ENCODE results near the gene PHF3.

The PHF3 gene

DNA sequence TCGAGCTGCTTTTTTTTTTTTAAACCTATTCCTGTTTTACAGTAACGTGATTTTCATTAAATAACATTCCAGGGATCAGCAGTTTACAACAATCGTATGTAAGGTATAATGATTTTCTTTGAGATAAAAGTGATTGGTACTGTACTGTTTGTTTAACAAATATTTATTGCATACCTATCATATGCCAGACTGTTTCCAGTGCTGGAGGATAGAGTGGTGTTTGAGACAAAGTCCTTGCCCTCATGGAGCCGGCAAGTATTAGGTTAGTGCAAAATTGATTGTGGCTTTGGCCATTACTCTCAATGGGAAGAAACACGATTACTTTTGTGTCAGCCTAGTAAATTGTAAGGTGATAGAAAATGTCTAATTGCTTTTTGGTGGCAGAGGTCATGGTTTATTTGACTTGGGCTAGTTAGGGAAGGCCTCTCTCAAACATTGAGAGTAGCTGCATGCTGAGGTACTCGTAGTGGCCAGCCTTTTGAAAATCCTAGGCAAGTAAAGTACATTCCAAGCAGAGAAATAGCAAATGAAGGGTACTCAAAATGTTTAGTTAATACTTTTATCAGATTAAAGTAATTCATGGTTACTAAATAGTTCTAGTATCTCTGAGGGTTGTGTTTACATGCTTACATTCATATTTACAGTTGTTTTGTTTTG, 35.6 kb downstream of the PHF3 start:
- Histone ChIP-seq H3K4me3 (replicated peaks; ENCODE audit: low read depth, low read length) (no peak overlapping the region), H3K27me3 (replicated peaks; ENCODE audit: control insufficient read depth, insufficient read depth, low read length) (no peaks in the 10 kb centered on the region), H3K36me3 (ENCODE audit: control insufficient read depth, insufficient read depth, low read length) (no peaks in the 10 kb centered on the region; the same call in 1 of the 2 replicates)
- TF ChIP-seq, protein P1, sequence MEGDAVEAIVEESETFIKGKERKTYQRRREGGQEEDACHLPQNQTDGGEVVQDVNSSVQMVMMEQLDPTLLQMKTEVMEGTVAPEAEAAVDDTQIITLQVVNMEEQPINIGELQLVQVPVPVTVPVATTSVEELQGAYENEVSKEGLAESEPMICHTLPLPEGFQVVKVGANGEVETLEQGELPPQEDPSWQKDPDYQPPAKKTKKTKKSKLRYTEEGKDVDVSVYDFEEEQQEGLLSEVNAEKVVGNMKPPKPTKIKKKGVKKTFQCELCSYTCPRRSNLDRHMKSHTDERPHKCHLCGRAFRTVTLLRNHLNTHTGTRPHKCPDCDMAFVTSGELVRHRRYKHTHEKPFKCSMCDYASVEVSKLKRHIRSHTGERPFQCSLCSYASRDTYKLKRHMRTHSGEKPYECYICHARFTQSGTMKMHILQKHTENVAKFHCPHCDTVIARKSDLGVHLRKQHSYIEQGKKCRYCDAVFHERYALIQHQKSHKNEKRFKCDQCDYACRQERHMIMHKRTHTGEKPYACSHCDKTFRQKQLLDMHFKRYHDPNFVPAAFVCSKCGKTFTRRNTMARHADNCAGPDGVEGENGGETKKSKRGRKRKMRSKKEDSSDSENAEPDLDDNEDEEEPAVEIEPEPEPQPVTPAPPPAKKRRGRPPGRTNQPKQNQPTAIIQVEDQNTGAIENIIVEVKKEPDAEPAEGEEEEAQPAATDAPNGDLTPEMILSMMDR (IDR thresholded peaks at IDR 0.05; ENCODE audit: insufficient read depth, low read length, poor library complexity, severe bottlenecking): no peak
- DNase-seq (ENCODE audit: extremely low read depth, insufficient read length): no peak

DNA sequence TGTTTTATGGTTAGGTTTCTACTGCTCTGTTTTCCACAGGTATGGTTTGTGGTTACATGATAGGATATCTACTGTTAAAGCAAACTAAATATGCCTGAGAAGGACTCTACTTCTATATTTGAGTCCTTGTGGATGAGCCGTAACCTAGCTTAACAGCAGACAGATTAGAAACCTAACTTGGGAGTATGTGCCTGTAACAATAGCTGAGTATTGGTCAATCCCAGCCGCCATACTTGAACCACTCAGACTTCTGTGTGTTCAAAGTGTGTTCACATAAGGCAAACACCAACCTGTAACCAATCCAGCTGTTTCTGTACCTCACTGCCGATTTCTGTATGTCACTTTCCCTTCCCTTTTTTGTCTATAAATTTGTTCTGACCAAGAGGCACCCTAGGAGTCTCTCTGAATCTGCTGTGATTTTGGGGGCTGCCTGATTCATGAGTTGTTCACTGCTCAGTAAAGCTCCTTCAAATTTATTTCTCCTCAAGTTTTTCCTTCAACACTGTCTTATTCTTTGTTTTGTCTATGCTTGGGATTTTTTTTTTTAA, 37.1 kb downstream of the PHF3 start:
- Histone ChIP-seq H3K27me3 (replicated peaks; ENCODE audit: control insufficient read depth, insufficient read depth, low read length) (no peaks in the 10 kb centered on the region), H3K36me3 (ENCODE audit: control insufficient read depth, insufficient read depth, low read length) (no peaks in the 10 kb centered on the region; the same call in 1 of the 2 replicates), H3K4me3 (replicated peaks; ENCODE audit: low read depth, low read length) (no peak overlapping the region)
- TF ChIP-seq, protein P1 (IDR thresholded peaks at IDR 0.05; ENCODE audit: insufficient read depth, low read length, poor library complexity, severe bottlenecking): no peak
- no peak for DNase-seq (ENCODE audit: extremely low read depth, insufficient read length)

DNA sequence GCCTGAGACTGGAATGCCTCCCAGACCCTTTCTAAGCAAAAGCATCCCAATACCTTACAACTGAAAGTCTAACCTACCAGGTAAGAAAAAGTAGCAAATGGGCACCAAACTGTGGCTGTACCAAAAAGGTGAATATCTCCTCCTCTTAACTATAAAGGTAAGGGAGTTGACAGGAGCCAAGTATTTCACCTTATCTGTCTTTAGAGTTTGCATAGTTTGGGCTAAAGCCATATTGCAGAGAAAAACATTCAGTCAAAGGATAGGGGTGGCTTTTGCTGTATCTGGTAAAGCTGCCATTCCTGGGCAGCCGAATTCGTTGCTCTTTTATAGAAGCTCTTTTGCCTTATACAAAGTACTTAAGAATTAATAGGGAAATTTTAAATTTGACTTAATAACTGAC, 38.1 kb downstream of the PHF3 start:
- no peak overlapping the region for H3K4me3 ChIP-seq (replicated peaks; ENCODE audit: low read depth, low read length)
- H3K27me3 ChIP-seq (replicated peaks; ENCODE audit: control insufficient read depth, insufficient read depth, low read length): no peaks in the 10 kb centered on the region
- TF ChIP-seq, protein P1 (IDR thresholded peaks at IDR 0.05; ENCODE audit: insufficient read depth, low read length, poor library complexity, severe bottlenecking): no peak
- no peaks in the 10 kb centered on the region; the same call in 1 of the 2 replicates for H3K36me3 ChIP-seq (ENCODE audit: control insufficient read depth, insufficient read depth, low read length)
- DNase-seq (ENCODE audit: extremely low read depth, insufficient read length): no peak

DNA sequence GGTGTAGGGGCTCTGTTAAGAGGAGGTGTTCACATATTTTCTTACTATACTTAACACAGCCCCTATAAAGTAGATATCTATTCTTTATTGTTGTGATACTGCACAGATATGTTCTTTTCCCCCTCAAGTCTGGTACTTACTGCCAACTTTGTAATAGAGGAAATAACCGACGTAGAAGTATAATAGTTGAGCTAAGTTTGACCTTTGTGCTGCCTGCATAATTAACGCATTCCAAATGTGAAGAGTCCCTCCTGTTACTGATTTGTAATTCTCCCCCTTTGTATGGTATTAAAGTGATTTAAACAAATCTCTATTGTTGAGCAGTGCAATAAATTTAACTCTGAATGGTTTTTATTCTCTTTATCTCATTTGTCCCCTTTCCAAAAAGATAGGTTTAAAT, 39.0 kb downstream of the PHF3 start:
- no peak for DNase-seq (ENCODE audit: extremely low read depth, insufficient read length)
- TF ChIP-seq, protein P1 (IDR thresholded peaks at IDR 0.05; ENCODE audit: insufficient read depth, low read length, poor library complexity, severe bottlenecking): no peak
- Histone ChIP-seq H3K36me3 (ENCODE audit: control insufficient read depth, insufficient read depth, low read length) (no peaks in the 10 kb centered on the region; the same call in 1 of the 2 replicates), H3K4me3 (replicated peaks; ENCODE audit: low read depth, low read length) (no peak overlapping the region), H3K27me3 (replicated peaks; ENCODE audit: control insufficient read depth, insufficient read depth, low read length) (no peaks in the 10 kb centered on the region)

DNA sequence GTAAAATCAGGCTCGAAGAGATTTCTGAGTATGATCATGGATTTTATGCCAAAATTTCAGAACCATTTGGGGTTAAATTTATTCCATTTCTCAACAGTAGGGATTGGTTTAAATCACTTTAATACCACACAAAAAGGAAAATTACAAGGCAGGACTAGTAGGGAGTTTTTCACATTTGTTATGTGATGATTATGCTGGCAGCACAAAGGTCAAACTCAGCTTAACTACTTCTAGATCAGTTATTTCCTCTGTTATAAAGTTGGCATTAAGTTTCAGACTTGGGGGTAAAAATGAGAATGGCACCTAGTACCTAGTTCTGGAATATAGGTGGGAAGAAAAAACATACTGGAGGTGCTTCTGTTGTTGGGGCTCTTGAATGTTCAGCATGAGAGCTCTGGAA, 39.5 kb downstream of the PHF3 start:
- H3K27me3 ChIP-seq (replicated peaks; ENCODE audit: control insufficient read depth, insufficient read depth, low read length): no peaks in the 10 kb centered on the region

More for the DNA sequence above, 39.5 kb downstream of the PHF3 start:
- no peak overlapping the region for H3K4me3 ChIP-seq (replicated peaks; ENCODE audit: low read depth, low read length)
- DNase-seq (ENCODE audit: extremely low read depth, insufficient read length): no peak
- no peaks in the 10 kb centered on the region; the same call in 1 of the 2 replicates for H3K36me3 ChIP-seq (ENCODE audit: control insufficient read depth, insufficient read depth, low read length)
- TF ChIP-seq, protein P1 (IDR thresholded peaks at IDR 0.05; ENCODE audit: insufficient read depth, low read length, poor library complexity, severe bottlenecking): no peak

Measured in GM06990 (cell line).